ENCODE measurements around the gene ARHGAP19.

Gene ARHGAP19

DNA sequence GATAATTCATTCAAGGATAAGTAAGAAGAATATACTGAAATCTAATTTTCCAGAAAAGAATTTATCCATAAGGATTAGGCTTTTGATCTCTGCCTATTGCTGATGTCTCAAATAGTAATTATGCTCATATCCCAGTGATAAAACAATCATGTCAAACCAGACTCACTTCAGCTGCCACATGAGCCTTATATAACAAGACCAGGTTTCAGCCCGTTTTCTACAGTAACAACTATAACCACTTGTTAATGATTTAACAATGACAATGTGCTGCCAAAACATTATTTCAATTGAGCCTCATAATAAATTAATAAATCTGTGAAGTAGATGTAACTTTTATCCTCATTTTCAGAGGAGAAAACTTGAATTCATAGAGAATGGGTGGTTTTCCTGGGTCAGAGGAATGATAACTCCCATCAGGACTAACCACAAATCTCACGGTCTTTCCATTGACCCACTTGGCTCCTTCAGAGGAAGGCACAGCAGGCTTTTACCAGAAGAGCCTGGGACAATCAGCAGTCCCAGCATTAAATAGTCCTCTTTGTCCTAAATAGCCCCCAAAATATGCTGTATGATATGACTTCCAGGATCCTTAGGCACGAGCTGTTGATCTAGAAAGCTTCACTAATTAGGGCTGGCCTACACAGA, 64.2 kb downstream of the ARHGAP19 start:
- FAIRE-seq: no peak

DNA sequence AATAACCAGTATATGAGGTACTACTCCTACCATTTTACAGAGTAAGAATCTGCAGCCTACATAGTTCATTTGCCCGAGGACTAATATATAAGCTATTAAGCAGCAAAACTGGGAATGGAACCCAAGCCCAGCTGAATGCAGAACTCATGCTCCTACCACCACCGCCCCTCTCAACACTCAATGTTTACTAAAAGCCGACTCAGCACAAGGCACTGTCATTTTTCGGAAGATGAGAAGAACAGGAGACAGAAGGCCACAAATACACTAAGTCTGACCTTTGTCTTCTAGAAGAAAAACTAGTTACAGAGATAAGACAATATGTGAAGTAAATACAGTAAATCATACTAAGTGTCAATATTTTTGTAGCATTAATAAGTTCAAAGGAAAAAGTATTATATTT, 66.0 kb downstream of the ARHGAP19 start:
- no peak for FAIRE-seq

DNA sequence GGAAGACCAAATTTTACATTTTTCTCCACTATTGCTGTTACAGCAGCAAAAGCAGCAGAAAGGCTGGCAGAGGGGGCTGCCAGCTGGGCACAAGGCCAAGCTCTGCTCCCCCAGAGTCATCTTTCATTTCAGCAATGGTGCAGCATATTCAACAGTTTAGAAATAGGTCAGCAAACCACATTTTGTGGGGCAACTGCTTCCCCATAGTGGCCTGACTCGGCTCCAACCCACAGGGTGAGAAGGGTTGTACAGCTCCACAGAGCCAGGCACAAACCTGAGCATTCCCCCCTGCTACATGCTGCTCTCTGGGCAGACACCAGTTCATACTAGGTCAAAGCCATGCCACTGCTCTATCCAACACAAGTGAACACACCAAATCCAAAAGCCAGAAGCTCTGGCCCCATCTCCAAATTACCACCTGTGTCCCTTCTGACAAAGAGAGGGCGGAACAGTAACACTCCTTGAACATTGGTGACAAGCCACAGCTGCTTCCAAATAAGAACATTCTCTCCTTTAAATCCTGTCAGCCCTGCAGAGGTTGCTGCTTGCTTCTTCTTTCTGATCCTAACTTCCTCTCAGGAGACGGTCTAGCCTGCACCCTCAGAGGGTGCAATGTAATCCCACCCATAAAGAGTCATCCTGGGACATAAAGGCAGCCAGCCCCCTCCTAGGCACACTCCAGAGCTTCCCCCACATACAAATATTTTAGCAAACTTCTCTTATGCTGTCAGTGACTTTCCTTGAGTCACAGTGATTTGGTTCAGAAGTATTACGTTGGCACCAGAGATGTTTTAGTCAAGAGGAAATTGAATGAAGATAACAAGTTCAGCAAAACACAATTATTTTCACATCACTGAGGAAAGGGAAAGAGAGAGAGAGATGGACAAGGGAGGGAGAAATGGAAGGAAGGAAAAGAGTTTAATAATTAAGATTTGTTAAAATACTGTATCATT, 67.7 kb downstream of the ARHGAP19 start:
- FAIRE-seq: no peak

GRCh38 chr10:97222326-97222961, 70.0 kb downstream of the ARHGAP19 start:
- no peak for FAIRE-seq

GRCh38 chr10:97220355-97220754, 72.1 kb downstream of the ARHGAP19 start:
- FAIRE-seq: no peak

DNA sequence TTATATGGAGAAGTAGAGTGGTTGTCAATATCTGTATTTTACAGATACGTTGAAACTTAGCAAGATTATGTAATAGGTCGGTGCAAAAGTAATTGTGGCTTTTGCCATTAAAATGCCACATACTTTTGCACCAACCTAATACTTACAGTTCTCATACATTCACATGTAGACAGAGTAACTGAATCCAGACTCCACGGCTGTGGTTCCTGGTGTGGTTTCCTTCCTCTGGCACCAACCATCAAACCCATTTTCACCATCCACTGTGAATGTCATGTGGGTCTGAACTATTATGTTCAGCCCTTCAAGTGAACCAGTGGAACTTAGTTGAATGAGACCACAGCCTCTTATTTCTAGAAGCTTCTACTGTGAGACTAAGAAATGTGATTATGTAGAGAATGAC, 75.1 kb downstream of the ARHGAP19 start:
- FAIRE-seq: no peak

- no peak for FAIRE-seq
These were observed 76.7 kb downstream of the ARHGAP19 start for GRCh38 chr10:97215619-97216260.

GRCh38 chr10:97213431-97213830, 79.0 kb downstream of the ARHGAP19 start:
- FAIRE-seq: no peak

DNA sequence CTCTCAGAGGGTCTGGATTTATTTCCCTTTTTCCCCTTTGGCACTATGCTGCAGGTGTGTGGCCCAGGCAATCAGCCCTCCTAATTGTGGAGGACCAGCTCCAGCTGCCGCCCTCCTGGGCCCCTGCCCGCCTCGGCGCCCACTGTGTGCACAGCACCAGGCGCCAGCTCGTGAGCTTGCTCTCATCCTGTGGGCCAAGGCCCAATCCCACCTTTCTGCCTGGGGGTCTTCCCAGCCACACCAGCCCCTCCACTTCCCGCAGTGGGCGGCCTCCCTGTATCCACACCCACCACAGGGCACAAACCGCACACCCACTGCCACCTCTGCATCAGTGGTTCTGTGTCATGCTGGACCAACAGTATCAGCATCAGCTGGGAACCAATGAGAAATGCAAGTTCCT, 81.2 kb downstream of the ARHGAP19 start:
- no peak for FAIRE-seq

DNA sequence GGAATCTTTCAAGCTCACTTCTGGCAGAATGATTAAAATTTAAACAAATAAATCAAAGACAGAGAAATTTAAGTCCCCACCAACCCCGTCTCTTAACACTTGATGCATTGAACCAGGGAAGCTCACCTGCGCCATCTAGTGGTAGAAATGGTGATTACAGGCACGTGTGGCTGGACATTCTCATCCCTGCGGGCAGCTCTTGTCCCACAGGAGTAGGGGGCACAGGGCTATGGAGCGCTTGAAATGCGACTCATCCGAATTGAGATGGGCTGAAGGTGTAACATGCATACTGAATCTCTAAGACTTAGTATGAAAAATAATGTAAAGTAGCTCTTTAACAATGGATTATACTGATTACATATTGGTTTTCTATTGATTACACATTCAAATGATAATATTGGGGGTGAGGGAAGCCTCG, 81.9 kb downstream of the ARHGAP19 start:
- no peak for FAIRE-seq

- FAIRE-seq: no peak
These were observed 84.6 kb downstream of the ARHGAP19 start for GRCh38 chr10:97207756-97208346.

DNA sequence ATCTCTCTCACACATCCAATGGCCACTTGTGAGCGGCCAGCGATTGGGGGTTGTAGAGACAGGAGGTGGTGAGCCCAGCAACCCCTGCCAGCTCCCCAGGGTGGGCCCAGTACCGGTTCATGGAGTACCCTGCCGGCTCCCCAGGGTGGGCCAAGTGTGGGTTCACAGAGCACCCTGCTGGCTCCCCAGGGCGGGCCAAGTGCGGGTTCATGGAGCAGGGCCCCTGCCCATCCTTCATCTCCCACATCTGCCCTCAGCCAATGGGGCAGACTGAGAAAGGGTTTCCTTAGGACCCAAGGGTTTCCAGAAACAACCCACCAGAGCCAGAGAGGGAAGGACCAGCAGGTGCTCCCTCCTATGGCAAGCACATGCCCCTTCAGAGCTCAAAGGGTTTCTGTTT, 85.3 kb downstream of the ARHGAP19 start:
- FAIRE-seq: no peak

- FAIRE-seq: no peak
These were observed 87.4 kb downstream of the ARHGAP19 start for GRCh38 chr10:97204826-97205679.

- FAIRE-seq: no peak
These were observed 89.2 kb downstream of the ARHGAP19 start for GRCh38 chr10:97203220-97203619.

- no peak for FAIRE-seq
These were observed 91.8 kb downstream of the ARHGAP19 start for GRCh38 chr10:97200616-97201015.

- FAIRE-seq: no peak
These were observed 93.3 kb downstream of the ARHGAP19 start for GRCh38 chr10:97199152-97199551.

- FAIRE-seq: no peak
These were observed 95.4 kb downstream of the ARHGAP19 start for GRCh38 chr10:97197030-97197500.

- FAIRE-seq: no peak
These were observed 96.0 kb downstream of the ARHGAP19 start for GRCh38 chr10:97196223-97197029.

- no peak for FAIRE-seq
These were observed 96.7 kb downstream of the ARHGAP19 start for GRCh38 chr10:97195706-97196222.

DNA sequence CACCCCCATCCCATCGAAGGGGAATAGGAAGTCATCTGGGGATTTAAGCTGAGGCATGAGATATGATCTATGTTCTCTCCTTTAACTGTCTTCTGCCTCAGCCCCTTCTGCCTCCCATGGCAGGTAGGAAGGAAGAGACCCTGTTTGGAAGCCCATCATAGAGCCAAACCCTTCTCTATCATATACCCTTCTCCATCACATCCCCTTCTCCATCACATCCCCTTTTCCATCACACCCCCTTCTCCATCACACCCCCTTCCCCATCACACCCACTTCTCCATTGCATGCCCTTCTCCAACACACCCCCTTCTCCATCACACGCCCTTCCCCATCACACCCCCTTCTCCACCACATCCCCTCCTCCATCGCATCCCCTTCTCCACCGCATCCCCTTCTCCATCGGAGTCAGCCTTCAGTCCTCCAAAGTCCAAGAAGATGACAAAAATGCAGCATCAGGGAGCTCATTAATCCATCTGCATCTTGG, 99.4 kb downstream of the ARHGAP19 start:
- no peak for FAIRE-seq

Data from colon (tissue), 2 donors.